Measurements from ENCODE around the gene PHF23. TPM values are rescaled to one million over a fixed set of nuclear protein-coding genes. Genes with fewer than 3 reads are reported as not detected.

Gene PHF23
- total and polyA plus RNA-seq, 9 donors, result 19.4 to 57.7 (median 41.0) TPM

GRCh38 chr17:7234083-7234951, 4.9 kb downstream of the PHF23 start, which contains the start of gene DVL2:
DVL2 (minus strand) TSS chr17:7234517; CDS start chr17:7234262, 255 bp downstream.
- peak; percentile 96 to 97 (median 96) for DNase-seq
- TF ChIP-seq POLR2A (IDR thresholded peaks at IDR 0.05) (peak; percentile 67), EP300 (IDR thresholded peaks at IDR 0.05) (no peak)
- TF ChIP-seq, protein P1, sequence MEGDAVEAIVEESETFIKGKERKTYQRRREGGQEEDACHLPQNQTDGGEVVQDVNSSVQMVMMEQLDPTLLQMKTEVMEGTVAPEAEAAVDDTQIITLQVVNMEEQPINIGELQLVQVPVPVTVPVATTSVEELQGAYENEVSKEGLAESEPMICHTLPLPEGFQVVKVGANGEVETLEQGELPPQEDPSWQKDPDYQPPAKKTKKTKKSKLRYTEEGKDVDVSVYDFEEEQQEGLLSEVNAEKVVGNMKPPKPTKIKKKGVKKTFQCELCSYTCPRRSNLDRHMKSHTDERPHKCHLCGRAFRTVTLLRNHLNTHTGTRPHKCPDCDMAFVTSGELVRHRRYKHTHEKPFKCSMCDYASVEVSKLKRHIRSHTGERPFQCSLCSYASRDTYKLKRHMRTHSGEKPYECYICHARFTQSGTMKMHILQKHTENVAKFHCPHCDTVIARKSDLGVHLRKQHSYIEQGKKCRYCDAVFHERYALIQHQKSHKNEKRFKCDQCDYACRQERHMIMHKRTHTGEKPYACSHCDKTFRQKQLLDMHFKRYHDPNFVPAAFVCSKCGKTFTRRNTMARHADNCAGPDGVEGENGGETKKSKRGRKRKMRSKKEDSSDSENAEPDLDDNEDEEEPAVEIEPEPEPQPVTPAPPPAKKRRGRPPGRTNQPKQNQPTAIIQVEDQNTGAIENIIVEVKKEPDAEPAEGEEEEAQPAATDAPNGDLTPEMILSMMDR (IDR thresholded peaks at IDR 0.05), result peak in 1 of 3 donors; percentile 22
- H3K4me1 ChIP-seq (ENCODE audit: insufficient read depth), result peaks cover 10% of the 10 kb centered on the region
- no peaks in the 10 kb centered on the region for H3K27me3 ChIP-seq
- peak within 1 kb of the TSS; percentile 75 to 82 for H3K27ac ChIP-seq
- H3K9me3 ChIP-seq, result no peaks in the 10 kb centered on the region
- 0 to 1% (median 0%) methylated on average over 30 to 72 of the region's 72 CpGs for WGBS, 3 donors
- intact Hi-C loops (cut with DNase I), result no loop called here
- H3K36me3 ChIP-seq, result no peaks in the 10 kb centered on the region
- H3K4me3 ChIP-seq, result peak within 1 kb of the TSS; percentile 85

DNA sequence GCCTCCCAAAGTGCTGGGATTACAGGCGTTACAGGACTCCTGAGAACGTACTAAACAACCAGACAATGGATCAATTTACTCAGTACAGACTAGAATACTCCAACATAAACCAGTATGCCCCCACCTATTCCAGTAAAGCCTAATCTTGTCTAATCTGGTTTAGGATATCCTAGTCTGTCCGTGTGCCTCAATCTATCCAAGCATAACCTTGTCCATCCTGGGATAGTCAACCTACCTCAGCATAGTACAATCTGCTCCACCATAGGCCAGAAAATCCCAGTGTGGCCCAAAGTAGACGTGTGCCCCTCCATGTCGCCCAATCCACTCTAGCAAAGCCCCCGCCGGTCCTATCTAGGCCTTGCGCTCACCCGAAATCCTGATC, 5.6 kb downstream of the PHF23 start:
- intact Hi-C loops (cut with DNase I), result no loop called here
- no peak for DNase-seq
- TF ChIP-seq POLR2A (IDR thresholded peaks at IDR 0.05), result no peak
- TF ChIP-seq, protein P1 (IDR thresholded peaks at IDR 0.05), result no peak
- no peak for TF ChIP-seq EP300 (IDR thresholded peaks at IDR 0.05)
- H3K27me3 ChIP-seq, result no peaks in the 10 kb centered on the region
- H3K4me3 ChIP-seq, result peak overlapping the region; percentile 85
- H3K27ac ChIP-seq, result peak overlapping the region; percentile 75 to 82
- H3K4me1 ChIP-seq (ENCODE audit: insufficient read depth), result peaks cover 10% of the 10 kb centered on the region
- no peaks in the 10 kb centered on the region for H3K36me3 ChIP-seq
- WGBS, 3 donors, result 0 to 1% (median 1%) methylated on average over 9 of the region's 9 CpGs
- no peaks in the 10 kb centered on the region for H3K9me3 ChIP-seq

GRCh38 chr17:7232114-7232513, 7.1 kb downstream of the PHF23 start:
- 66 to 75% (median 69%) methylated on average over 5 of the region's 5 CpGs for WGBS, 3 donors
- intact Hi-C loops (cut with DNase I), result no loop called here
- Histone ChIP-seq H3K27ac (no peak overlapping the region), H3K4me1 (ENCODE audit: insufficient read depth) (peaks cover 9% of the 10 kb centered on the region), H3K36me3 (no peaks in the 10 kb centered on the region), H3K27me3 (no peaks in the 10 kb centered on the region), H3K4me3 (no peak overlapping the region), H3K9me3 (no peaks in the 10 kb centered on the region)
- no peak for DNase-seq
- TF ChIP-seq, protein P1 (IDR thresholded peaks at IDR 0.05), result no peak
- TF ChIP-seq EP300 (IDR thresholded peaks at IDR 0.05) (no peak), POLR2A (IDR thresholded peaks at IDR 0.05) (no peak)

- 88 to 92% (median 91%) methylated on average over 19 of the region's 19 CpGs for WGBS, 3 donors
Measured at GRCh38 chr17:7229504-7229903, 9.8 kb downstream of the PHF23 start.

More at GRCh38 chr17:7229504-7229903, 9.8 kb downstream of the PHF23 start:
- Histone ChIP-seq H3K9me3 (no peaks in the 10 kb centered on the region), H3K4me1 (ENCODE audit: insufficient read depth) (peaks cover 9% of the 10 kb centered on the region), H3K36me3 (no peaks in the 10 kb centered on the region), H3K27ac (no peak overlapping the region), H3K27me3 (no peaks in the 10 kb centered on the region), H3K4me3 (no peak overlapping the region)
- DNase-seq, result no peak
- TF ChIP-seq, protein P1 (IDR thresholded peaks at IDR 0.05), result no peak
- TF ChIP-seq EP300 (IDR thresholded peaks at IDR 0.05), result no peak
- no peak for TF ChIP-seq POLR2A (IDR thresholded peaks at IDR 0.05)
- intact Hi-C loops (cut with DNase I), result no loop called here

Measured in ovary (tissue), 9 donors.